ENCODE data around the gene LRRTM3. TPM values are rescaled to one million over a fixed set of nuclear protein-coding genes. Genes with fewer than 3 reads are reported as not detected.

Gene LRRTM3
- total RNA-seq, 6 experiments from 2014 or later: not detected

DNA sequence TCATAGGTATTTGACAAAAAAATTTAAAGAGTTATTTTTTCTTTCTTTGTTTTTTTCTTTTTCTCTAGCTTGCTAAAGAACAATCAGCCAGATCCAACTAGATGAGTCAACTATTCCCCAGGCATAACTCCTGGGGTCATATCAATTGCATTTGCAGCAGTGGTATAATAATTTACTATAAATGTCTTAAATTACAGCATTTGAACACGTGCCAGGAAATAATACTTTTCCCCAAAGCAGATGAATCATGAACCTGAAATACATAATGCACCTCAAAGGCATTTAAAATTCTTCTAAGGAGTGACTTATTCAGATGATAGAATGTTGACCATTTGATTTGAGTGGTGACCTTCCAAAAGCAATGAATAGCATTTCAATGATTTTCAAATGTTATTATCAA lies 190.1 kb downstream of the LRRTM3 start:
- DNase-seq (no peak), ATAC-seq (no peak)
- H3K27ac ChIP-seq: no peak overlapping the region
- WGBS (ENCODE audit: insufficient coverage, low coverage, low lambda C conversion rate, missing lambda C conversion rate): 50% methylated on average over 1 of the region's 1 CpG
- H3K27me3 ChIP-seq: no peaks in the 10 kb centered on the region
- no peaks in the 10 kb centered on the region for H3K9me3 ChIP-seq
- intact Hi-C loops (cut with DNase I): no loop called here
- H3K4me3 ChIP-seq: no peak overlapping the region
- peaks cover 0 to 6% (median 0%) of the 10 kb centered on the region in 4 donors for H3K4me1 ChIP-seq
- H3K36me3 ChIP-seq: no peaks in the 10 kb centered on the region
- TF ChIP-seq, protein P1, sequence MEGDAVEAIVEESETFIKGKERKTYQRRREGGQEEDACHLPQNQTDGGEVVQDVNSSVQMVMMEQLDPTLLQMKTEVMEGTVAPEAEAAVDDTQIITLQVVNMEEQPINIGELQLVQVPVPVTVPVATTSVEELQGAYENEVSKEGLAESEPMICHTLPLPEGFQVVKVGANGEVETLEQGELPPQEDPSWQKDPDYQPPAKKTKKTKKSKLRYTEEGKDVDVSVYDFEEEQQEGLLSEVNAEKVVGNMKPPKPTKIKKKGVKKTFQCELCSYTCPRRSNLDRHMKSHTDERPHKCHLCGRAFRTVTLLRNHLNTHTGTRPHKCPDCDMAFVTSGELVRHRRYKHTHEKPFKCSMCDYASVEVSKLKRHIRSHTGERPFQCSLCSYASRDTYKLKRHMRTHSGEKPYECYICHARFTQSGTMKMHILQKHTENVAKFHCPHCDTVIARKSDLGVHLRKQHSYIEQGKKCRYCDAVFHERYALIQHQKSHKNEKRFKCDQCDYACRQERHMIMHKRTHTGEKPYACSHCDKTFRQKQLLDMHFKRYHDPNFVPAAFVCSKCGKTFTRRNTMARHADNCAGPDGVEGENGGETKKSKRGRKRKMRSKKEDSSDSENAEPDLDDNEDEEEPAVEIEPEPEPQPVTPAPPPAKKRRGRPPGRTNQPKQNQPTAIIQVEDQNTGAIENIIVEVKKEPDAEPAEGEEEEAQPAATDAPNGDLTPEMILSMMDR (IDR thresholded peaks at IDR 0.05): no peak
- TF ChIP-seq POLR2A (IDR thresholded peaks at IDR 0.05): no peak

DNA sequence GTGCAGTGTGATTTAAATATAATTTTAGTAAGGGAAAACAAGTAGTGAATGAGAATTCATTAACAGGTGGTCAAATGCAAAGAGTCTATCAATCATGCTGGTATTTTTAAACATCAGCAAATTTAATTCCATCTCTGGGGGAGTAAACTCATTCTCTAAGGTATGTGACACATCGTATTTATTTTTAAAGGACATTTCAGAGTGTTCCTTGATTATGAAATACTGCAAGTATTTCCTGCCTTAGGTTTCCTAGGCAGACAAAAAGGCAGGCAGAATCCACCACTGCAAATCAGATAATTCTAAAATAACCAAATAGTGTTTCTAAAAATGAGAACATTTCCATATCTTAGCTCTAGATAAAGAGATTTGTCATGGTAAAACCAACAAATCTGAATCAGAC lies 193.8 kb downstream of the LRRTM3 start:
- no peak for TF ChIP-seq POLR2A (IDR thresholded peaks at IDR 0.05)
- TF ChIP-seq, protein P1 (IDR thresholded peaks at IDR 0.05): no peak
- 8% methylated on average over 1 of the region's 1 CpG for WGBS (ENCODE audit: insufficient coverage, low coverage, low lambda C conversion rate, missing lambda C conversion rate)
- Histone ChIP-seq H3K27ac (no peak overlapping the region), H3K27me3 (no peaks in the 10 kb centered on the region), H3K4me1 (peaks cover 0 to 6% (median 0%) of the 10 kb centered on the region in 4 donors), H3K36me3 (no peaks in the 10 kb centered on the region), H3K4me3 (no peak overlapping the region), H3K9me3 (no peaks in the 10 kb centered on the region)
- intact Hi-C loops (cut with DNase I): no loop called here
- DNase-seq (no peak), ATAC-seq (no peak)

DNA sequence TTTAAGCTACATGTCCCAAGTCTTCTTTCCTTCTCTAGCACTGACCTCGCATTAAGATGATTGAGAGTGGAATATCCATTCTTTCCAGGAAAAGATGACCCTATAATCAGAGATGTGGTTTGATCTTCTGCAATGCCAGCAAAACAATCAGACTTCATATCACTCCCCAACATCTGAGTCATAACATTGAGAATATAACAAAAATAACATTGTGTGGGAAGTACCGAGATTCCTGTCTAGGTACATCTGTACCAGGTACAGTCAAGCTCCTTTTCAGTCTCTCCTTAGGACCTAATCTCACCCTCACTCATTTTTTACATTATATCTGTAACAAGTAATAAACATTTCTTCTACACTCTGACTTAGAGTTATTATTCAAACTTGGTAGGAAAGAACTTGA lies 201.6 kb downstream of the LRRTM3 start:
- ATAC-seq (no peak), DNase-seq (no peak)
- TF ChIP-seq POLR2A (IDR thresholded peaks at IDR 0.05): no peak
- TF ChIP-seq, protein P1 (IDR thresholded peaks at IDR 0.05): no peak
- no peaks in the 10 kb centered on the region for H3K9me3 ChIP-seq
- 70% methylated on average over 2 of the region's 2 CpGs for WGBS (ENCODE audit: insufficient coverage, low coverage, low lambda C conversion rate, missing lambda C conversion rate)
- no peak overlapping the region for H3K27ac ChIP-seq
- no peak overlapping the region for H3K4me3 ChIP-seq
- no peaks in the 10 kb centered on the region for H3K4me1 ChIP-seq
- no peaks in the 10 kb centered on the region for H3K36me3 ChIP-seq
- no peaks in the 10 kb centered on the region for H3K27me3 ChIP-seq
- intact Hi-C loops (cut with DNase I): no loop called here

DNA sequence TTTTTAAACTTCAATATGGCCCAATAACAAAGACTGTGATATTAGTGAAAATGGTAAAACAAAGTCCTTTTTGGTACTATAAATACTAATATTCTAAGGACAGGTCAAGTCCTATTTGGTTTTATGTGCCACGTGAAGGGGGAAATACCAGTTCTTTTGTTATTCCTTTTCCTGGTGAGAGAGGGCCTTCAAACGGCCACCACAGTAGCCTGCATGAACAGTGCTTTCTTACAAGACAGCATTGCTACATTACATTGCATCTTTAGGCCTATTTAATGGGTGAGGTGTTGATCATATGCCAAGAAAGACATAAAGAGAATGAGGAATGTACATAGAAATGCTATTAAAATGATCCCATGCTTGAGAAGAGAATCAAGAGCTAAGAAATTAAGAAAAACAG lies 214.8 kb downstream of the LRRTM3 start:
- Histone ChIP-seq H3K36me3 (no peaks in the 10 kb centered on the region), H3K9me3 (no peaks in the 10 kb centered on the region), H3K4me3 (no peak overlapping the region), H3K4me1 (no peaks in the 10 kb centered on the region), H3K27ac (no peak overlapping the region), H3K27me3 (no peaks in the 10 kb centered on the region)
- TF ChIP-seq, protein P1 (IDR thresholded peaks at IDR 0.05): no peak
- no peak for TF ChIP-seq POLR2A (IDR thresholded peaks at IDR 0.05)
- intact Hi-C loops (cut with DNase I): no loop called here
- 55% methylated on average over 2 of the region's 2 CpGs for WGBS (ENCODE audit: insufficient coverage, low coverage, low lambda C conversion rate, missing lambda C conversion rate)
- ATAC-seq (no peak), DNase-seq (no peak)

DNA sequence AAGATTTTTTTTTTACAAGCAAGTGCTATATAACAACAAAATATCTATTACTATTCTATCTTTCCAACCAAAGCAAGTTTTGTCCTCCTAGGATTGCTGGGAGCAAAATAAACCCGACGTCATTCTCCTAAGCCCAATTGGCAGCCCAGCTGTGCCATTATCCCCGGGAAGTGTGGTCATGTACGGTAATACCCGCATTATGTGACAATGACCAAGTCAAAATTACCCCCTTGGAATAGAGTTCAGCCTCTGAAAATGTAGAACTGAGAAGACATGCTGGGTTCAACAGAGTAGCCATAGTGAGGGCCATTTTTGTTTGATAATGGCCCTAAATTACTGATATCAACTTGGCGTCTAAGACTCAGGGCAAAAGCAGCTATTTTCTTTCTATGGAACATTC lies 215.5 kb downstream of the LRRTM3 start:
- DNase-seq (no peak), ATAC-seq (no peak)
- 82% methylated on average over 6 of the region's 6 CpGs for WGBS (ENCODE audit: insufficient coverage, low coverage, low lambda C conversion rate, missing lambda C conversion rate)
- no peaks in the 10 kb centered on the region for H3K9me3 ChIP-seq
- H3K4me1 ChIP-seq: no peaks in the 10 kb centered on the region
- intact Hi-C loops (cut with DNase I): no loop called here
- no peak overlapping the region for H3K27ac ChIP-seq
- no peak overlapping the region for H3K4me3 ChIP-seq
- no peaks in the 10 kb centered on the region for H3K27me3 ChIP-seq
- no peak for TF ChIP-seq POLR2A (IDR thresholded peaks at IDR 0.05)
- TF ChIP-seq, protein P1 (IDR thresholded peaks at IDR 0.05): no peak
- no peaks in the 10 kb centered on the region for H3K36me3 ChIP-seq
